HepG2 (cell line): Measurements from ENCODE around the gene SLC25A38. TPM values are rescaled to one million over a fixed set of nuclear protein-coding genes. Genes with fewer than 3 reads are reported as not detected.
A peak's percentile ranks its signal among the peaks of the same experiment; 100 is the strongest.

Source experiments
- ADNP ChIP-seq: sonication (generic); formaldehyde crosslinking; IDR thresholded peaks from 2 replicates; pipeline ENCODE4 v1.4.0; 2020; ENCODE audit warnings: missing genetic modification reagents
- CREBL2 ChIP-seq: sonication (generic); formaldehyde crosslinking; IDR thresholded peaks from 2 replicates; pipeline ENCODE4 v1.8.1; 2023; ENCODE audit warnings: missing genetic modification reagents, mild to moderate bottlenecking, borderline replicate concordance
- DMTF1 ChIP-seq: sonication (generic); formaldehyde crosslinking; IDR thresholded peaks from 2 replicates; pipeline ENCODE4 v1.4.0; 2020; ENCODE audit warnings: mild to moderate bottlenecking, missing genetic modification reagents
- ELF4 ChIP-seq: sonication (generic); formaldehyde crosslinking; IDR thresholded peaks from 2 replicates; pipeline ENCODE4 v1.5.0; 2020; ENCODE audit warnings: missing genetic modification reagents, mild to moderate bottlenecking, moderate library complexity, borderline replicate concordance
- GFI1 ChIP-seq: sonication (generic); formaldehyde crosslinking; IDR thresholded peaks from 2 replicates; pipeline ENCODE4 v1.5.0; 2020; ENCODE audit warnings: missing genetic modification reagents, mild to moderate bottlenecking, borderline replicate concordance
- IRF2 ChIP-seq: IDR thresholded peaks from 2 replicates; pipeline ENCODE4 v1.6.1; 2018; ENCODE audit warnings: missing genetic modification reagents, missing compliant biosample characterization
- KMT2B ChIP-seq: IDR thresholded peaks from 2 replicates; pipeline ENCODE4 v1.6.1; 2016; ENCODE audit warnings: missing genetic modification reagents, missing compliant biosample characterization
- LCORL ChIP-seq, 2 experiments: fragments of 450-650 bp in 1 of 2; sonication (generic) in 1 of 2; formaldehyde crosslinking in 1 of 2; IDR thresholded peaks; 2 replicates each; pipeline versions ENCODE4 v1.5.0 to v1.6.1; 2017 to 2020; ENCODE audit warnings: antibody characterized with exemption in 1 of 2, missing genetic modification reagents in 1 of 2
- NFIC ChIP-seq: IDR thresholded peaks from 2 replicates; pipeline ENCODE4 v1.6.1; 2012; ENCODE audit warnings: mild to moderate bottlenecking, low read length, inconsistent platforms
- ONECUT2 ChIP-seq: sonication (generic); formaldehyde crosslinking; IDR thresholded peaks from 2 replicates; pipeline ENCODE4 v1.4.0; 2020; ENCODE audit warnings: missing genetic modification reagents
- PREB ChIP-seq: sonication (generic); formaldehyde crosslinking; IDR thresholded peaks from 2 replicates; pipeline ENCODE4 v1.4.0; 2020; ENCODE audit warnings: missing genetic modification reagents
- ZKSCAN1 ChIP-seq: fragments of 150-350 bp; IDR thresholded peaks from 2 replicates; pipeline ENCODE4 v1.6.1; 2014; ENCODE audit warnings: low read length
- ZNF234 ChIP-seq: sonication (generic); formaldehyde crosslinking; conservative IDR thresholded peaks from 2 replicates; pipeline ENCODE4 v1.5.1; 2020; ENCODE audit warnings: mild to moderate bottlenecking, missing genetic modification reagents
- ZNF350 ChIP-seq: sonication (generic); formaldehyde crosslinking; IDR thresholded peaks from 2 replicates; pipeline ENCODE4 v1.4.0; 2020; ENCODE audit warnings: mild to moderate bottlenecking, low read depth, missing genetic modification reagents, borderline replicate concordance
- ZNF562 ChIP-seq: sonication (generic); formaldehyde crosslinking; IDR thresholded peaks from 2 replicates; pipeline ENCODE4 v1.8.0; 2022; ENCODE audit warnings: missing genetic modification reagents, borderline replicate concordance
- ZNF768 ChIP-seq: sonication (generic); formaldehyde crosslinking; IDR thresholded peaks from 2 replicates; pipeline ENCODE4 v1.4.0; 2020; ENCODE audit warnings: missing genetic modification reagents
- ZNF816 ChIP-seq: sonication (generic); formaldehyde crosslinking; IDR thresholded peaks from 2 replicates; pipeline ENCODE4 v1.8.0; 2022; ENCODE audit warnings: missing genetic modification reagents, mild to moderate bottlenecking, borderline replicate concordance
- polyA plus RNA-seq, 8 experiments: library from polyadenylated mRNA; depleted of rRNA in 3 of 8; stranded (reverse) in 7 of 8; unstranded in 1 of 8; fragments of >200 nt; fragmentation: Illumina TruSeq in 4 of 8; extraction: Trizol in 4 of 8; gene quantifications; 2 replicates each; pipeline versions ENCODE4 v1.2.1 to v1.2.3, GENCODE V29; 2011 to 2016; ENCODE audit warnings: low read depth in 4 of 8, missing spikeins in 1 of 8, mixed read lengths in 1 of 8; ENCODE audit not compliant: insufficient read depth in 1 of 8
- total RNA-seq, 5 experiments: library from RNA; depleted of rRNA; stranded (reverse); fragments of >200 nt; fragmentation: Illumina TruSeq; extraction: Trizol; gene quantifications; 2 replicates each; pipeline ENCODE4 v1.2.3, GENCODE V29; 2016; ENCODE audit warnings: low read depth in 1 of 5
- TF ChIP-seq, protein P1 (sequence below): IDR thresholded peaks from 2 replicates; pipeline ENCODE4 v1.6.1; 2016; ENCODE audit warnings: low read depth
- TF ChIP-seq, protein P2 (sequence below): sonication (generic); formaldehyde crosslinking; IDR thresholded peaks from 2 replicates; pipeline ENCODE4 v1.5.0; 2020; ENCODE audit warnings: missing genetic modification reagents
- TF ChIP-seq, protein P3 (sequence below): sonication (generic); formaldehyde crosslinking; IDR thresholded peaks from 2 replicates; pipeline ENCODE4 v1.4.0; 2020; ENCODE audit warnings: missing genetic modification reagents, mild to moderate bottlenecking, borderline replicate concordance

The SLC25A38 gene
- total and polyA plus RNA-seq, 2 of the 13 experiments (the other 11 are each of a cell fraction or from before 2014, with no cell fraction given): 32.5 to 35.4 TPM

GRCh38 chr3:39383881-39384664 is 903 bp downstream of the SLC25A38 start (continued):
- no peak for TF ChIP-seq LCORL (IDR thresholded peaks at IDR 0.05)
- no peak for TF ChIP-seq LCORL (CRISPR knock-in tag; IDR thresholded peaks at IDR 0.05)
- TF ChIP-seq ONECUT2 (CRISPR knock-in tag): no peak
- no peak for TF ChIP-seq ZNF768
- TF ChIP-seq ZNF816: no peak; the same call in 1 of the 2 replicates
- TF ChIP-seq, protein P1, sequence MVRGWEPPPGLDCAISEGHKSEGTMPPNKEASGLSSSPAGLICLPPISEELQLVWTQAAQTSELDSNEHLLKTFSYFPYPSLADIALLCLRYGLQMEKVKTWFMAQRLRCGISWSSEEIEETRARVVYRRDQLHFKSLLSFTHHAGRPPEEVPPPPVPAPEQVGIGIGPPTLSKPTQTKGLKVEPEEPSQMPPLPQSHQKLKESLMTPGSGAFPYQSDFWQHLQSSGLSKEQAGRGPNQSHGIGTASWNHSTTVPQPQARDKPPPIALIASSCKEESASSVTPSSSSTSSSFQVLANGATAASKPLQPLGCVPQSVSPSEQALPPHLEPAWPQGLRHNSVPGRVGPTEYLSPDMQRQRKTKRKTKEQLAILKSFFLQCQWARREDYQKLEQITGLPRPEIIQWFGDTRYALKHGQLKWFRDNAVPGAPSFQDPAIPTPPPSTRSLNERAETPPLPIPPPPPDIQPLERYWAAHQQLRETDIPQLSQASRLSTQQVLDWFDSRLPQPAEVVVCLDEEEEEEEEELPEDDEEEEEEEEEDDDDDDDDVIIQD (CRISPR knock-in tag): no peak; the same call in 1 of the 2 replicates
- TF ChIP-seq, protein P2, sequence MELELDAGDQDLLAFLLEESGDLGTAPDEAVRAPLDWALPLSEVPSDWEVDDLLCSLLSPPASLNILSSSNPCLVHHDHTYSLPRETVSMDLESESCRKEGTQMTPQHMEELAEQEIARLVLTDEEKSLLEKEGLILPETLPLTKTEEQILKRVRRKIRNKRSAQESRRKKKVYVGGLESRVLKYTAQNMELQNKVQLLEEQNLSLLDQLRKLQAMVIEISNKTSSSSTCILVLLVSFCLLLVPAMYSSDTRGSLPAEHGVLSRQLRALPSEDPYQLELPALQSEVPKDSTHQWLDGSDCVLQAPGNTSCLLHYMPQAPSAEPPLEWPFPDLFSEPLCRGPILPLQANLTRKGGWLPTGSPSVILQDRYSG (CRISPR knock-in tag): no peak
- TF ChIP-seq PREB: peak; percentile 71; the same call in 1 of the 2 replicates
- TF ChIP-seq DMTF1 (CRISPR knock-in tag): no peak
- TF ChIP-seq ZNF562 (CRISPR knock-in tag): no peak
- no peak for TF ChIP-seq CREBL2 (CRISPR knock-in tag)
- TF ChIP-seq ADNP (CRISPR knock-in tag): no peak
- no peak for TF ChIP-seq ZNF234 (CRISPR knock-in tag)
- peak; percentile 44; the same call in 1 of the 2 replicates for TF ChIP-seq ZNF350
- TF ChIP-seq ELF4: no peak
- peak; percentile 31; the same call in 1 of the 2 replicates for TF ChIP-seq KMT2B
- TF ChIP-seq, protein P3, sequence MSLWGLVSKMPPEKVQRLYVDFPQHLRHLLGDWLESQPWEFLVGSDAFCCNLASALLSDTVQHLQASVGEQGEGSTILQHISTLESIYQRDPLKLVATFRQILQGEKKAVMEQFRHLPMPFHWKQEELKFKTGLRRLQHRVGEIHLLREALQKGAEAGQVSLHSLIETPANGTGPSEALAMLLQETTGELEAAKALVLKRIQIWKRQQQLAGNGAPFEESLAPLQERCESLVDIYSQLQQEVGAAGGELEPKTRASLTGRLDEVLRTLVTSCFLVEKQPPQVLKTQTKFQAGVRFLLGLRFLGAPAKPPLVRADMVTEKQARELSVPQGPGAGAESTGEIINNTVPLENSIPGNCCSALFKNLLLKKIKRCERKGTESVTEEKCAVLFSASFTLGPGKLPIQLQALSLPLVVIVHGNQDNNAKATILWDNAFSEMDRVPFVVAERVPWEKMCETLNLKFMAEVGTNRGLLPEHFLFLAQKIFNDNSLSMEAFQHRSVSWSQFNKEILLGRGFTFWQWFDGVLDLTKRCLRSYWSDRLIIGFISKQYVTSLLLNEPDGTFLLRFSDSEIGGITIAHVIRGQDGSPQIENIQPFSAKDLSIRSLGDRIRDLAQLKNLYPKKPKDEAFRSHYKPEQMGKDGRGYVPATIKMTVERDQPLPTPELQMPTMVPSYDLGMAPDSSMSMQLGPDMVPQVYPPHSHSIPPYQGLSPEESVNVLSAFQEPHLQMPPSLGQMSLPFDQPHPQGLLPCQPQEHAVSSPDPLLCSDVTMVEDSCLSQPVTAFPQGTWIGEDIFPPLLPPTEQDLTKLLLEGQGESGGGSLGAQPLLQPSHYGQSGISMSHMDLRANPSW (CRISPR knock-in tag): no peak; the same call in 1 of the 2 replicates
- peak; percentile 15; the same call in 1 of the 2 replicates for TF ChIP-seq GFI1 (CRISPR knock-in tag)
- TF ChIP-seq IRF2: peak; percentile 27; the same call in 1 of the 2 replicates
- no peak for TF ChIP-seq NFIC
- TF ChIP-seq ZKSCAN1: no peak
